ENCODE data around the gene ZNF274. TPM values are rescaled to one million over a fixed set of nuclear protein-coding genes. Genes with fewer than 3 reads are reported as not detected.

Gene ZNF274
- total RNA-seq, 6 experiments from 2014 or later: 12.7 to 18.5 (median 14.4) TPM

GRCh38 chr19:58181902-58182576 lies 822 bp upstream of the ZNF274 start:
- Histone ChIP-seq H3K9me3 (peaks cover 0 to 50% (median 21%) of the 10 kb centered on the region in 4 donors), H3K36me3 (peaks cover 0 to 13% (median 4%) of the 10 kb centered on the region in 4 donors), H3K27ac (peak overlapping the region; percentile 2 to 98 (median 97)), H3K4me1 (peaks cover 0 to 6% (median 0%) of the 10 kb centered on the region in 4 donors), H3K4me3 (peak overlapping the region; percentile 30 to 97 (median 85)), H3K27me3 (no peaks in the 10 kb centered on the region)
- intact Hi-C loops (cut with DNase I): no loop called here
- DNase-seq (peak in 2 of 3 donors; percentile 41 to 54), ATAC-seq (peak in 3 of 4 donors; percentile 8 to 13 (median 12))
- TF ChIP-seq POLR2A (IDR thresholded peaks at IDR 0.05) (no peak), CTCF (IDR thresholded peaks at IDR 0.05) (peak; percentile 37 to 62 (median 44))
- WGBS (ENCODE audit: insufficient coverage, low coverage, low lambda C conversion rate, missing lambda C conversion rate): 34% methylated on average over 4 of the region's 4 CpGs

- H3K27ac ChIP-seq: peak overlapping the region; percentile 2 to 98 (median 97)
- no peaks in the 10 kb centered on the region for H3K27me3 ChIP-seq
- DNase-seq (no peak), ATAC-seq (no peak)
- H3K36me3 ChIP-seq: peaks cover 0 to 18% (median 7%) of the 10 kb centered on the region in 4 donors
- intact Hi-C loops (cut with DNase I): no loop called here
- peaks cover 0 to 6% (median 0%) of the 10 kb centered on the region in 4 donors for H3K4me1 ChIP-seq
- 2% methylated on average over 15 of the region's 17 CpGs for WGBS (ENCODE audit: insufficient coverage, low coverage, low lambda C conversion rate, missing lambda C conversion rate)
- H3K9me3 ChIP-seq: peaks cover 0 to 55% (median 24%) of the 10 kb centered on the region in 4 donors
- H3K4me3 ChIP-seq: peak overlapping the region; percentile 30 to 97 (median 85)
- no peak for TF ChIP-seq POLR2A (IDR thresholded peaks at IDR 0.05)
- no peak for TF ChIP-seq CTCF (IDR thresholded peaks at IDR 0.05)
Measured at GRCh38 chr19:58182577-58182988, 278 bp upstream of the ZNF274 start.

GRCh38 chr19:58183817-58184215 lies 955 bp downstream of the ZNF274 start:
- WGBS (ENCODE audit: insufficient coverage, low coverage, low lambda C conversion rate, missing lambda C conversion rate): 5% methylated on average over 4 of the region's 13 CpGs
- no peak for ATAC-seq
- intact Hi-C loops (cut with DNase I): no loop called here

DNA sequence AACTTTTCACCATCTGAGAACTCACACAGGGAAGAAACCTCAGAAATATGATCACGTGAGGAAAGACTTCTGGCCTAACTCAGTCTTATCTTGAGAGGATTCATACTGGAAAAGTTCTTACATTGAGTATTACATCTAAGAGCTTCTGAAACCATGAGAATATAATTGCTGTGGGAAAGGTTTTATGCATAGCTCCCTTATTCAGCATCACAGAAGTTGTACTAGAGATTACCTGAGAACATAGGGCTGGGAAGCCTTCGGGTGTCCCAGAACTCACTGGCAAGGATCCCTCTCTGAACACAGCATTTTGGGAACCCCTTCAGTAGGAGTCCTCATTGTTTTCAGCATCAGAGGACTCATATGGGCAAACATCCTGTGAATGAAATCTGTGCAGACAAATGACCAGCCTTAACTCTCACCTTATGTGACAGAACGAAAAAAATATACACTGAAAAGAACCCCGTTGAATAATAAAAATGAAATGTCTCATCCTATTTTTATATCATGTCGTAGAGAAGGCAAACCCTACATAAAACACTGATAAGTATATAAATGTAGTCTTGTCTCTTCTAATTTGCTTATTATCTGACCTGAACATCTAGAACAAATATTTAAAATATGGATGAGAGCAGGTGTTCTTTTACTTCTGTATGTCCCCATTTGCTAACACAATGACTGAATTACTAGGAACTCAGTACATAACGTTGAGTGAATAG lies 14.2 kb downstream of the ZNF274 start:
- intact Hi-C loops (cut with DNase I): no loop called here
- Histone ChIP-seq H3K27ac (no peak overlapping the region), H3K4me1 (no peaks in the 10 kb centered on the region), H3K4me3 (no peak overlapping the region), H3K36me3 (peaks cover 0 to 80% (median 11%) of the 10 kb centered on the region in 4 donors), H3K27me3 (no peaks in the 10 kb centered on the region), H3K9me3 (peaks cover 0 to 97% (median 66%) of the 10 kb centered on the region in 4 donors)
- 63% methylated on average over 6 of the region's 6 CpGs for WGBS (ENCODE audit: insufficient coverage, low coverage, low lambda C conversion rate, missing lambda C conversion rate)
- ATAC-seq (peak in 2 of 4 donors; percentile 35 to 36), DNase-seq (no peak)
- no peak for TF ChIP-seq CTCF (IDR thresholded peaks at IDR 0.05)

More at GRCh38 chr19:58183817-58184215, 955 bp downstream of the ZNF274 start:
- H3K27ac ChIP-seq: peak overlapping the region; percentile 97 to 98 (median 97)
- H3K36me3 ChIP-seq: peaks cover 0 to 27% (median 10%) of the 10 kb centered on the region in 4 donors
- H3K27me3 ChIP-seq: no peaks in the 10 kb centered on the region
- H3K9me3 ChIP-seq: peaks cover 0 to 56% (median 25%) of the 10 kb centered on the region in 4 donors
- H3K4me1 ChIP-seq: peaks cover 0 to 6% (median 0%) of the 10 kb centered on the region in 4 donors
- TF ChIP-seq POLR2A (IDR thresholded peaks at IDR 0.05) (no peak), CTCF (IDR thresholded peaks at IDR 0.05) (no peak)
- DNase-seq: no peak
- peak overlapping the region; percentile 75 to 97 (median 85) for H3K4me3 ChIP-seq
